ENCODE results near the gene HAX1. TPM values are rescaled to one million over a fixed set of nuclear protein-coding genes. Genes with fewer than 3 reads are reported as not detected.

Gene HAX1
- polyA plus RNA-seq, 1 of the 3 experiments (the other 2 are of a cell fraction): 74.1 TPM

DNA sequence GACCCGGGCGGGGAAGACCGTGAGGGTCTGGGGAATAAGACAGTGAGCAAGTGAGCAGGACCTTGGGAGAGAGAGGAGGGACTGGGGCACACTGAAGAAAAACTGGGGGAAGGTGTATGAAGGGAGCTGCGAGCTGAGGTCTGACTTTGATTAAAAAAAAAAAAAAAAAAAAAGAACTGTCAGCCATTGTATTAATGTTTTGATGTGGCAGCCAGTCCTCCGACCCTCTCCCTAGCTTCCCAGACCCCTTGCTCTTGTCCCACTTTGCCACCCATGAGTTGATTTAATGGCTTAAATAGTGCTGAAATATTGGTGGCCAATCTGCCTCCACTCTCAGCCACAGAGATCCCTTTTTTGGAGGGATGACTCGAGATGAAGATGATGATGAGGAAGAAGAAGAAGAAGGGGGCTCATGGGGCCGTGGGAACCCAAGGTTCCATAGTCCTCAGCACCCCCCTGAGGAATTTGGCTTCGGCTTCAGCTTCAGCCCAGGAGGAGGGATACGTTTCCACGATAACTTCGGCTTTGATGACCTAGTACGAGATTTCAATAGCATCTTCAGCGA is 652 bp downstream of the HAX1 start:
- no peak for TF ChIP-seq MAX (IDR thresholded peaks at IDR 0.05; ENCODE audit: low read depth)
- TF ChIP-seq USF1 (IDR thresholded peaks at IDR 0.05; ENCODE audit: borderline replicate concordance, low read depth): no peak
- TF ChIP-seq ELF1 (IDR thresholded peaks at IDR 0.05): no peak
- no peak for TF ChIP-seq EP300 (IDR thresholded peaks at IDR 0.05; ENCODE audit: borderline replicate concordance in 1 of 2, low read depth in 1 of 2, low read length in 1 of 2)
- no peak for TF ChIP-seq TCF12 (IDR thresholded peaks at IDR 0.05)
- TF ChIP-seq, protein P1, sequence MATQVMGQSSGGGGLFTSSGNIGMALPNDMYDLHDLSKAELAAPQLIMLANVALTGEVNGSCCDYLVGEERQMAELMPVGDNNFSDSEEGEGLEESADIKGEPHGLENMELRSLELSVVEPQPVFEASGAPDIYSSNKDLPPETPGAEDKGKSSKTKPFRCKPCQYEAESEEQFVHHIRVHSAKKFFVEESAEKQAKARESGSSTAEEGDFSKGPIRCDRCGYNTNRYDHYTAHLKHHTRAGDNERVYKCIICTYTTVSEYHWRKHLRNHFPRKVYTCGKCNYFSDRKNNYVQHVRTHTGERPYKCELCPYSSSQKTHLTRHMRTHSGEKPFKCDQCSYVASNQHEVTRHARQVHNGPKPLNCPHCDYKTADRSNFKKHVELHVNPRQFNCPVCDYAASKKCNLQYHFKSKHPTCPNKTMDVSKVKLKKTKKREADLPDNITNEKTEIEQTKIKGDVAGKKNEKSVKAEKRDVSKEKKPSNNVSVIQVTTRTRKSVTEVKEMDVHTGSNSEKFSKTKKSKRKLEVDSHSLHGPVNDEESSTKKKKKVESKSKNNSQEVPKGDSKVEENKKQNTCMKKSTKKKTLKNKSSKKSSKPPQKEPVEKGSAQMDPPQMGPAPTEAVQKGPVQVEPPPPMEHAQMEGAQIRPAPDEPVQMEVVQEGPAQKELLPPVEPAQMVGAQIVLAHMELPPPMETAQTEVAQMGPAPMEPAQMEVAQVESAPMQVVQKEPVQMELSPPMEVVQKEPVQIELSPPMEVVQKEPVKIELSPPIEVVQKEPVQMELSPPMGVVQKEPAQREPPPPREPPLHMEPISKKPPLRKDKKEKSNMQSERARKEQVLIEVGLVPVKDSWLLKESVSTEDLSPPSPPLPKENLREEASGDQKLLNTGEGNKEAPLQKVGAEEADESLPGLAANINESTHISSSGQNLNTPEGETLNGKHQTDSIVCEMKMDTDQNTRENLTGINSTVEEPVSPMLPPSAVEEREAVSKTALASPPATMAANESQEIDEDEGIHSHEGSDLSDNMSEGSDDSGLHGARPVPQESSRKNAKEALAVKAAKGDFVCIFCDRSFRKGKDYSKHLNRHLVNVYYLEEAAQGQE (IDR thresholded peaks at IDR 0.05; ENCODE audit: low read depth, low read length): no peak
- no peak for TF ChIP-seq CTCF (IDR thresholded peaks at IDR 0.05)
- TF ChIP-seq USF2 (IDR thresholded peaks at IDR 0.05; ENCODE audit: borderline replicate concordance, low read depth, low read length): no peak
- no peak for TF ChIP-seq FOSL2 (IDR thresholded peaks at IDR 0.05; ENCODE audit: borderline replicate concordance, low read depth)
- TF ChIP-seq SIN3A (IDR thresholded peaks at IDR 0.05; ENCODE audit: borderline replicate concordance, low read depth, low read length): no peak
- no peak for TF ChIP-seq SMC3 (IDR thresholded peaks at IDR 0.05; ENCODE audit: low read depth, low read length)
- no peak for TF ChIP-seq EZH2phosphoT487 (IDR thresholded peaks at IDR 0.05; ENCODE audit: borderline replicate concordance, low read depth)
- TF ChIP-seq, protein P2, sequence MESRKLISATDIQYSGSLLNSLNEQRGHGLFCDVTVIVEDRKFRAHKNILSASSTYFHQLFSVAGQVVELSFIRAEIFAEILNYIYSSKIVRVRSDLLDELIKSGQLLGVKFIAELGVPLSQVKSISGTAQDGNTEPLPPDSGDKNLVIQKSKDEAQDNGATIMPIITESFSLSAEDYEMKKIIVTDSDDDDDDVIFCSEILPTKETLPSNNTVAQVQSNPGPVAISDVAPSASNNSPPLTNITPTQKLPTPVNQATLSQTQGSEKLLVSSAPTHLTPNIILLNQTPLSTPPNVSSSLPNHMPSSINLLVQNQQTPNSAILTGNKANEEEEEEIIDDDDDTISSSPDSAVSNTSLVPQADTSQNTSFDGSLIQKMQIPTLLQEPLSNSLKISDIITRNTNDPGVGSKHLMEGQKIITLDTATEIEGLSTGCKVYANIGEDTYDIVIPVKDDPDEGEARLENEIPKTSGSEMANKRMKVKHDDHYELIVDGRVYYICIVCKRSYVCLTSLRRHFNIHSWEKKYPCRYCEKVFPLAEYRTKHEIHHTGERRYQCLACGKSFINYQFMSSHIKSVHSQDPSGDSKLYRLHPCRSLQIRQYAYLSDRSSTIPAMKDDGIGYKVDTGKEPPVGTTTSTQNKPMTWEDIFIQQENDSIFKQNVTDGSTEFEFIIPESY (IDR thresholded peaks at IDR 0.05; ENCODE audit: borderline replicate concordance, low read depth): no peak
- no peak for TF ChIP-seq MXI1 (IDR thresholded peaks at IDR 0.05; ENCODE audit: low read depth, low read length)
- TF ChIP-seq CHD2 (IDR thresholded peaks at IDR 0.05; ENCODE audit: low read length, partially characterized antibody): no peak
- no peak for TF ChIP-seq NFIC (IDR thresholded peaks at IDR 0.05; ENCODE audit: borderline replicate concordance)
- no peaks in the 10 kb centered on the region for H3K9me3 ChIP-seq
- 51% methylated on average over 13 of the region's 13 CpGs for WGBS (ENCODE audit: low lambda C conversion rate)
- peaks cover 15% of the 10 kb centered on the region; the same call in 1 of the 2 replicates for H3K79me2 ChIP-seq (ENCODE audit: insufficient read depth)
- peaks cover 0 to 9% of the 10 kb centered on the region in 2 experiments; a peak in 1 of 4 replicates for H3K4me1 ChIP-seq (ENCODE audit: control insufficient read depth in 1 of 2, insufficient read depth in 2 of 2, low read depth in 1 of 2, low read length in 1 of 2)
- DNase-seq: no peak
- ChIA-PET POLR2A (interaction anchor here (0.8 to 1.0 kb wide), 3 partner anchors 10 to 283 kb away, joined by 3 to 4 read pairs (median 3); partner anchors contain the start of gene RPS27), CTCF (interaction anchor here (1.0 to 5.0 kb wide), 9 partner anchors 10 to 95 kb away, joined by 3 to 49 read pairs (median 9); partner anchors contain the start of gene ATP8B2)
- H2AFZ ChIP-seq (ENCODE audit: low read depth): peak overlapping the region; percentile 87
- peak overlapping the region; percentile 85 for H3K9ac ChIP-seq
- H3K36me3 ChIP-seq (replicated peaks in 1 of 2; ENCODE audit: control insufficient read depth in 1 of 2, insufficient read depth in 2 of 2, low read length in 1 of 2): peaks cover 30 to 41% of the 10 kb centered on the region in 2 experiments
- H3K4me2 ChIP-seq: peak overlapping the region; percentile 87
- peak overlapping the region; percentile 89 to 91 for H3K4me3 ChIP-seq (ENCODE audit: low read depth in 2 of 2, low read length in 1 of 2)
- no peaks in the 10 kb centered on the region for H3K9me2 ChIP-seq
- H3K27ac ChIP-seq (ENCODE audit: low read depth in 2 of 2, low read length in 1 of 2): peak overlapping the region; percentile 71 to 89
- H3K27me3 ChIP-seq (ENCODE audit: insufficient read depth): no peaks in the 10 kb centered on the region
- peaks cover 19% of the 10 kb centered on the region for H3F3A ChIP-seq (replicated peaks; ENCODE audit: insufficient read depth)
- no peaks in the 10 kb centered on the region for H4K20me1 ChIP-seq (ENCODE audit: insufficient read depth)

All from SK-N-SH (cell line).